ENCODE results near the gene FRMD4A.

DNA sequence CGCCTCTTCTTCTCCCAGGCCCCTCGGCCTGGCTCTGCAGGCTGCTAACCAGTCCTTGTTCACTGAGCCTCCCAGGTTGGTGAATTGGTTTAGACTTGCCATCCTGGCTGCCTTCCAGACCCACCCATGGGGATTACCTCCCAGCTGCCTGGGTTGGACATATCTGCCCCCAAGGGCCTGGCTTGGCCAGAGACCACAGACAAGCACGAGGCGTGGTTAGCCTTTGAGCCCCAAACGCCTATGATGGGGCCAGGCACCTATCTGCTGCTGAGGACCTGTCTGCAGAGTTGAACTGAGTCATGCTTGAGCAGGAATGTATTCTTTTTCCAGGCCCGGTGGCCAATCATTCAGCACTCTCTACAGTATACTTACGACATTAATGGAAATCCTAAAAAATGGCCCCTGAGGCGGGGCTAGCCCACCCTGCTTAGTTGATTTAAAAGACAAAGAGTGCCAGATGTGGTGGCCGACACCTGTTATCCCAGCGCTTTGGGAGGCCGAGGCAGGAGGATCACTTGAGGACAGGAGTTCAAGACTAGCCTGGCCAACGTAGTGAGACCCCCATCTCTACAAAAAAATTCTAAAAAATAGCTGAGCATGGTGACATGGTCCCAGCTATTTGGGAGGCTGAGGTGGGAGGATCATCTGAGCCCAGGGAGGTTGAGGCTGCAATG lies 361.5 kb downstream of the FRMD4A start:
- TF ChIP-seq POLR2AphosphoS5 (IDR thresholded peaks at IDR 0.05; ENCODE audit: low read depth, low read length) (no peak), POLR2A (IDR thresholded peaks at IDR 0.05; ENCODE audit: low read depth, low read length) (no peak), SPI1 (IDR thresholded peaks at IDR 0.05; ENCODE audit: low read depth, low read length) (no peak)
